Renal cortical epithelial cell (primary cell): ENCODE results near the gene RERE. TPM values are rescaled to one million over a fixed set of nuclear protein-coding genes. Genes with fewer than 3 reads are reported as not detected.

Source experiments
- DNase-seq: peaks from one replicate; pipeline ENCODE4 v3.0.0-alpha.2; 2011; ENCODE audit warnings: low read depth
- total RNA-seq: library from RNA; depleted of rRNA; stranded (reverse); fragments of >200 nt; gene quantifications from 2 replicates; pipeline ENCODE4 v1.2.3, GENCODE V29; 2014

Gene RERE
- total RNA-seq, 1 donor from 2014 or later = 57.8 TPM

GRCh38 chr1:8311068-8311718 lies 506.2 kb downstream of the RERE start:
- no peak for DNase-seq

DNA sequence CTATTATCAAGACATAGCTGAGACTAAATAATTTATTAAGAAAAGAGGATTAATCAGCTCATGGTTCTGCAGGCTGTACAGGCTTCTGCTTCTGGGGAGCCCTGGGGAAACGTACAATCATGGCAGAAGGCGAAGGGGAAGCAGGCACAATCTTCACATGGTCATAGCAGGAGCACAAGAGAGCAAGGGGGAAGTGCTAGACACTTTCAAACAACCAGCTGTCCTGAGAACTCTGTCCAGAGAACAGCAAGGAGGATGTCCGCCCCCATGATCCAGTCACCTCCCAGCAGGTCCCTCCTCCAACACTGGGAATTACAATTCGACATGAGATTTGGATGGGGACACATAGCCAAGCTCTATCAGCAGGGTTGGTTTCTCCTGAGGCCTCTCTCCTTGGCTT lies 509.8 kb downstream of the RERE start:
- no peak for DNase-seq

DNA sequence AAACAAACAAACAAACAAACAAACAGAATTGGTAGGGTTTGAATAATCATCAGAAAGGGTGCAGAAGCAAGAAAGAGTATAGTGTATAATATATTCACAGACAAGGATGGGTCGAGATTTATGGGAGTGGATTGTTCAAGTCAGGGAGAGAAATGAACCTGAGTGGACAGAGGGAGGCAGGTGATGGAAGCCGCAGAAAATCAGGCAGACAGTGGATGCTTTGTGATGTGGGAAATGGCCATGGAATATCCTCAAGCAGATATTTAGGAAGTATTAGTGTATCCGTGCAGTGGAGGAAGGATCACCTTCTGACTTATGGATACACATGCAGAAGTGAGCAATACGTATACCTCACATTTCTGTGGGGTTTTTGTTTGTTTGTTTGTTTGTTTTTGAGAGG lies 513.6 kb downstream of the RERE start:
- no peak for DNase-seq

DNA sequence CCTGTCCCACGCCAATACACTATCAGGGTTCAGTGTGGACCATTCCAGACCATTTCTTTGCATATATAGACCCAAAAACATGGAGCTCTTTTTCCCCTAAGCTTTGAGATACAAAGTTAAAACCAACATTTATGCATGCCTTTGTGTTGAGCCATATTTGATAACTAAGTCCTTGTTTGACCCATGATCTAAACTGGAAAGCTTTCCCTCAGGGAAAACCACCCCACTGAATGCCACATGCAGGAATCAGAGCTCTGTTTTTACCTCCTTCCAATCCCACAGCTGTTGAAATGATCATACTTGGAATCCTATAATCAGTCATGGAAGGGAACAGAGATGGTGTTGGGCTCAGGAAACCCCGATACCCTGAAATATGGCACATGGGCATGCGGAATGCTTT lies 514.3 kb downstream of the RERE start:
- DNase-seq = peak; percentile 9

Other genes starting within 250 kb of the RERE start
- 2,797 and 3,316 TPM in 2 replicates for gene ENO1, start 61.0 kb upstream of the RERE start, total RNA-seq
- not detected in 2 replicates for gene CA6, start 128.2 kb upstream of the RERE start, total RNA-seq
- not detected in 2 replicates for gene SLC2A7, start 208.8 kb upstream of the RERE start, total RNA-seq